Activated CD8-positive, alpha-beta memory T cell treated with anti-CD3 and anti-CD28 coated beads for 1 hour (primary cell): Measurements from ENCODE around the gene EEF1A1.
A peak's percentile ranks its signal among the peaks of the same experiment; 100 is the strongest.
"Not testable (repeated sequence)": the region's sequence is repeated elsewhere in the genome, so short reads cannot be mapped to it uniquely, and the experiment has no call there.

ENCODE experiments used
- DNase-seq, 2 donors: peaks; one replicate each; pipeline ENCODE4 v3.0.0-alpha.2; 2020; ENCODE audit warnings: low read depth in 1 of 2; ENCODE audit errors: extremely low read depth in 1 of 2

Gene EEF1A1

GRCh38 chr6:73538116-73538779 is 17.4 kb upstream of the EEF1A1 start:
- DNase-seq = no peak

- no peak for DNase-seq
These were observed 16.8 kb upstream of the EEF1A1 start for GRCh38 chr6:73537677-73538076.

DNA sequence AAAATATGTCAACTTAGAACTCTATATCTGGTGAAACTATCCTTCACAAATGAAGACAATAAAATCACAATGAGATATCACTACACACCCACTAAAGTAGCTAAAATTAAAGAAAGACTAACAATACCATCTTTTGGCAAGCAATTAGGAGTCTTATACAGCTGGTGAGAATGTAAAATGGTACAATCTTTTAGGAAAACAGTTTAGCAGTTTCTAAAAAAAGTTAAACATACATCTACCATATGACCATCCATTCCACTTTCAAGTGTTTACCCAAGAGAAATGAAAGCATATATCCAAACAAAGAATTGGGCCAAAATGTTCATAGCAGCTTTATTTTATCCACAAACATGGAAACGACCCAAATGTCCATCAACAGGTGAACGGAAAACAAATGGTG is 13.8 kb upstream of the EEF1A1 start:
- DNase-seq = no peak

DNA sequence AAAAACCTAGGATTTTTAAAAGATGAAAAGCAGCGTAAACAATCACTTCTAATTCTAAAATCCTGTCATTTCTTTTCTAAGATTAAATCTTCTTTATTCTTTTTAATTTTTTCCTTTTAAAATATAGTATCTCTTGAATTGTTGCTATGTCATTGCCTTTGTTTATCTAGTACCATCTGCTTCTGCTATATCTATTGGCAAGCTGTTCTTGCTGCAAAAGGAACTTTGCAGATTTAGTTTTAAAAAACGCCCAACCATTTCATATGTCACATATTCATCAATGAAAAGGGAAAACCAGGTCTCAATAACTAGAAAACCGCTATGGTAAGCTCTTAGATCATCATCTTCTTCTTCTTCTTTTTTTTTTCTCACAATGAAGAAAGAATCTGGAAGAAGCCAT is 11.5 kb upstream of the EEF1A1 start:
- DNase-seq = no peak

- DNase-seq = no peak
These were observed 8.1 kb upstream of the EEF1A1 start for GRCh38 chr6:73528897-73529296.

DNA sequence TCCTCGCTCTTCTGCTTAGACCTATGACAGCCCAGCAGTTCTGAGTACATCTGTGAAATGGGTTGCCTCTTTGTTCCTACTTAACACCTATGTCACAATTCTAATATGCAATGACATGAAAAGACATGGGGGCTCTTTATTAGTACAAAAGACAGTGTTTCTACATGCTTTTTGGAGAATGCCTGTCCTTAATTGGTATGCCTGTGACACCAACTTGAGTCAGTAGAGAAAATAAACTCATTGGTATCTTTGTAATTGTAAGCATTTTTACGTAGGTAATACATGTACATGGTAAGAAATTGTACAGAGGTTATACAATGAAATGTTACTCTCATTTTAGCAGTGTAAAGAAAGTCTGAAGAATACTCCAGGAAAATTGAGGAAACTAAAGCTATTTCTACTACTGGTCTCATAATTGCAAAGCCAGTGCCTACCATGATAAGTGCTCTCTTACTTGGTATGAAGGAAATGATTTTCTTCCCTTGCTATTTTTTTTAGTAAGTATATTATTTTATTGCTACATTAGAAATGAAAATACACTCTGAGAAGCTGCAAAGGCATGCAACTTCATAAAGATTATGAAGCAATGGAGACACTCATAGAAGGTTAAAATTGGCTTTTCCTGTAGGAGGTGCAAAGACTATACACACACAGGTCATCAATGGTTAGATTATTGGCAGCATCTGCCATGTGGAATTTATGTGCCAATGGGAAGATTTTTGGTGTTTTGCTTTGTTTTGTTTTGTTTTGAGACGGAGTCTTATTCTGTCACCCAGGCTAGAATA is 4.9 kb upstream of the EEF1A1 start:
- no peak for DNase-seq

GRCh38 chr6:73523434-73524123 is 2.7 kb upstream of the EEF1A1 start:
- peak; percentile 34 to 58 for DNase-seq

DNA sequence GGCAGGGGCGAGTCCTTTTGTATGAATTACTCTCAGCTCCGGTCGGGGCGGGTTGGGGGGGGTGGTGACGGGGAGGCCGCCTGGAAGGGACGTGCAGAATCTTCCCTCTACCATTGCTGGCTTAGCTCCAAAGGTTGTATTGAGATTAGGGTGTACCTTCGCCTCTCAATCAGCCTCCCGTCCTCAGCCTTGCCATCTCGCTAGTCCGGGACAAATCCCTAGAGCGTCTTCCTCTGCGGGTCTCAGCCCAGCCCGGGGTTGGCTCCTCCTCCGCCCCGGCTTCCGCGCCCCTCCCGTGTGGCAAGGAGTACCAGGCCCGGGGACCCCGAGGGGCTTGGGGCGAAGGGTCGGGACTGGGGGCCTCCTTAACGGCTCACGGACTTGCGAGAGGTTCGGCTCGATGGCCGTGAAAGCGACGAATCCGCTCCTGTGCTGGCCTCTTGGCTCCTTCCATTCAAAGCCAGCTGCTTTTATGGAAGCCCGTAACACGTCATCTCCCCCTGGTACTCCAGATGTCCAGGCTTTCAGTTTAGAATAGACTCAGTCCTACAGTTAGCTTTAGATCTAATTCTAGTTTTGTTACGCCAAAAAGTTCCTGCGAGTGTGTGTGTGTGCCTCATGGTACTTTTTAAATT is 636 bp upstream of the EEF1A1 start:
- DNase-seq = peak in 1 of 2 donors; percentile 58

- peak; percentile 54 to 64 for DNase-seq
These were observed 725 bp downstream of the EEF1A1 start for GRCh38 chr6:73519926-73520687.

GRCh38 chr6:73518982-73519881 is 1.6 kb downstream of the EEF1A1 start:
- DNase-seq = not testable (repeated sequence)

GRCh38 chr6:73518100-73518981 is 2.5 kb downstream of the EEF1A1 start:
- not testable (repeated sequence) for DNase-seq

DNA sequence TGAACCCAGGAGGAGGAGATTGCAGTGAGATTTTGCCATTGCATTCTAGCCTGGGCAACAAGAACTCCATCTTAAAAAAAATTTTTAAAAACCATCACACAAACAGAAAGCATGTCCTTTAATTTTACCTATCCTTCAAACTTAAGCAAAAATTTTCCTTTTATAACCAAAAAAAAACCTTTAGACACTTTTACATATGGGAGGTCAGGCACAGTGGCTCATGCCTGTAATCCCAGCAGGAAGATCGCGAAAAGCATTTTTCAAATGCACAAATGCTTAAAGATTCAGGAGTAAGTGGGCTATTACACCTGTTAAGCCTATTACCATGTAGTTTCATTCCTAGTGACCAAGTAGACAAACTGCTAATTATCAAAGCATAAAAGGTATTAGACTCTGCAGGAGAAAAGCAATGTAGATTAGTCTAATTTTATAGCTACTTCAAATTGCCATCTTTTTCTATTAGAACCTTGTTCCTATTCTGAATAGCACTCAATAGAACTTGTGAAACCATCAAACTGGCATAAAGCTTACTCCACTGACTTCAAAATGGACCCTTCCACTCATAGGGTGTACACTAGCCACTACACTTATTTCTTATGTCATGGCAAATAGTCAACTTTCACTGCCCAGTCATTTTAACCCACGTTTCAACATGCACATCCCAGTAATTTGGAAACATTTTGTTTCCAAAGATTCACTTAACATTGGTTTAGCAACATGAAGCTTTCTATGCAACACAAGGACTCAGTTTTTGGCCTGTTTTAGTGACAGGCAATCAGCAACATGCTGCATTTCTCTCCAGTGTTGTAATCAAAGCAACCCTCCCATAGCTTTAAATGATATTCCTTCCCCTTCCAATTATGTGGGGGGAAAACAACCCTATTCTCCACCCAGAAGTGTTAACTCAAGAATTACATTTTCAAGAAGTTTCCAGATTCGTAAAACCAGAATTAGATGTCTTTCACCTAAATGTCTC is 4.0 kb downstream of the EEF1A1 start:
- DNase-seq = no peak

GRCh38 chr6:73515204-73515655 is 5.6 kb downstream of the EEF1A1 start:
- DNase-seq = no peak

- no peak for DNase-seq
These were observed 6.1 kb downstream of the EEF1A1 start for GRCh38 chr6:73514746-73515110.

- no peak for DNase-seq
These were observed 7.4 kb downstream of the EEF1A1 start for GRCh38 chr6:73513496-73513854.

DNA sequence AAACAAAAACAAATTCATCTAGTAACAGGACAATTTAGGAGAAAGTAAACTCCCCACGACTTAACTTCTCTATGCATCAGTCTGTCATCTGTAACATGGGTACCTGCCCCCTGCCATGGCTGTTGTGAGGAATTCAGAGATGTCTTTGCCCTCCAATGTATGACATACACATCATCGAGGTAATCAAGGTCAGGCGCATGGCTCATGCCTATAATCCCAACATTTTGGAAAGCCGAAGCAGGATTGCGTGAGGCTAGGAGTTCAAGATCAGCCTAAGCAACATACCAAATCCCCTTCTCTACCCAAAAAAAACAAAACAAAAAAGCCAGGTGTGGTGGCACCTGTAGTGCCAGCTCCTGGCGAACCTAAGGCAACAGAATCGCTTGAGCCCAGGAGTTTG is 9.0 kb downstream of the EEF1A1 start:
- no peak for DNase-seq

DNA sequence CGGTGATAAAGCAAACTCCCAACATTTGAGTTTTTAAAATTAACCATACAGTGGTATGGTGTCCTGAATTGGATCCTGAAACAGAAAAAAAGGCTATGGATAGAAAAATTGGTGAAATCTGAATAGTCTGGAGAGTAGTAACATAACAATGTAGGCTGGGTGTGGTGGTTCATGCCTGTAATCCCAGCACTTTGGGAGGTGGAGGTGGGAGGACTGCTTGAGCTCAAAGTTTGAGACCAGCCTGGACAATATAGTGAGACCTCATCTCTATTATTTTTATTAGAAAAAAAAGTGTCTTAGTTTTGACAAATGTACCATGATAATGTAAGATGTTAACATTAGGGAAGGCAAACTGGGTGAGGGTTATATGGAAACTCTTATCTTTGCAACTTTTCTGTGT is 11.0 kb downstream of the EEF1A1 start:
- no peak for DNase-seq

DNA sequence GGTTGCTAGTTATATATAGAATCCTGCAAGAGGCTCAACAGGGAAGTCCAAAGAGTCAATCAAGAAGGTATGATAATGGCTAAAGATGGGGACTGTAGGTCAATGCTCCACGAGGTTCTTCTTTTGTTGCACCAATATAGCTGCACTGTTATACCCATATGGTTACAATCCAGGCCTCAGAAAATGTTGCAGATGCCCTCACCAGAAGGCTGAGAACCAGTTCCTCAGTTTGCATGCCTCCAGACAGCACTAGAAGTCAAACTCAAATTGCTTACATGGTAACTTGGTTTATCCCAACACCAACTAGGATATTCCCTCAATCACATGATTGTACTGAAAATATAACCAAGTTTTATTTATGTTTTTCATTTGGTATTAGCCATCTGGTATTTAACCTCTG is 12.1 kb downstream of the EEF1A1 start:
- DNase-seq = no peak
